Jurkat, Clone E6-1 (cell line): ENCODE results near the gene LRBA.

ENCODE experiments used
- DNase-seq: peaks from one replicate; pipeline ENCODE4 v3.0.0-alpha.2; 2011; ENCODE audit warnings: low read depth, low spot score
- H3K4me3 ChIP-seq: 2 replicates; pipeline ENCODE4 v1.5.1; 2011; ENCODE audit warnings: mild to moderate bottlenecking, low read length, control low read depth, moderate library complexity

LRBA gene

GRCh38 chr4:150310159-150310895 lies 704.8 kb downstream of the LRBA start:
- H3K4me3 ChIP-seq: no peak overlapping the region
- no peak for DNase-seq

- H3K4me3 ChIP-seq: no peak overlapping the region
- DNase-seq: no peak
Observed at GRCh38 chr4:150308824-150309472, 706.1 kb downstream of the LRBA start.

GRCh38 chr4:150306719-150307118 lies 708.4 kb downstream of the LRBA start:
- H3K4me3 ChIP-seq: no peak overlapping the region
- no peak for DNase-seq

- no peak overlapping the region for H3K4me3 ChIP-seq
- DNase-seq: no peak
Observed at GRCh38 chr4:150305995-150306394, 709.1 kb downstream of the LRBA start.

GRCh38 chr4:150302553-150302952 lies 712.5 kb downstream of the LRBA start:
- no peak for DNase-seq
- H3K4me3 ChIP-seq: no peak overlapping the region

- H3K4me3 ChIP-seq: no peak overlapping the region
- DNase-seq: no peak
Observed at GRCh38 chr4:150299816-150300215, 715.3 kb downstream of the LRBA start.

- H3K4me3 ChIP-seq: no peak overlapping the region
- DNase-seq: peak; percentile 56
Observed at GRCh38 chr4:150297861-150298474, 717.1 kb downstream of the LRBA start.

GRCh38 chr4:150289881-150290280 lies 725.2 kb downstream of the LRBA start:
- no peak overlapping the region for H3K4me3 ChIP-seq
- DNase-seq: no peak

GRCh38 chr4:150289198-150289597 lies 725.9 kb downstream of the LRBA start:
- H3K4me3 ChIP-seq: no peak overlapping the region
- DNase-seq: no peak

- DNase-seq: no peak
- no peak overlapping the region for H3K4me3 ChIP-seq
Observed at GRCh38 chr4:150286656-150287055, 728.4 kb downstream of the LRBA start.

- H3K4me3 ChIP-seq: no peak overlapping the region
- DNase-seq: no peak
Observed at GRCh38 chr4:150283689-150284088, 731.4 kb downstream of the LRBA start.

- no peak overlapping the region for H3K4me3 ChIP-seq
- DNase-seq: no peak
Observed at GRCh38 chr4:150280975-150281374, 734.1 kb downstream of the LRBA start.

GRCh38 chr4:150280081-150280895 lies 734.8 kb downstream of the LRBA start:
- no peak for DNase-seq
- H3K4me3 ChIP-seq: no peak overlapping the region

GRCh38 chr4:150278206-150278605 lies 736.9 kb downstream of the LRBA start:
- H3K4me3 ChIP-seq: no peak overlapping the region
- DNase-seq: no peak

- H3K4me3 ChIP-seq: no peak overlapping the region
- DNase-seq: no peak
Observed at GRCh38 chr4:150268444-150268843, 746.6 kb downstream of the LRBA start.

GRCh38 chr4:150265806-150266205 lies 749.3 kb downstream of the LRBA start:
- DNase-seq: no peak
- no peak overlapping the region for H3K4me3 ChIP-seq

- no peak for DNase-seq
- H3K4me3 ChIP-seq: no peak overlapping the region
Observed at GRCh38 chr4:150264595-150265161, 750.4 kb downstream of the LRBA start.

- no peak for DNase-seq
- H3K4me3 ChIP-seq: no peak overlapping the region
Observed at GRCh38 chr4:150262611-150263010, 752.5 kb downstream of the LRBA start.

GRCh38 chr4:150261571-150261970 lies 753.5 kb downstream of the LRBA start:
- no peak overlapping the region for H3K4me3 ChIP-seq
- no peak for DNase-seq
